Sigmoid colon (tissue), 7 donors: ENCODE results near the gene HDAC4. TPM values are rescaled to one million over a fixed set of nuclear protein-coding genes. Genes with fewer than 3 reads are reported as not detected.

Experiments
- DNase-seq: peaks from one replicate; pipeline ENCODE4 v3.0.0-alpha.2; 2019
- H3K27ac ChIP-seq, 4 donors: fragments of 200-600 bp; sonication (generic); one replicate each; pipeline ENCODE4 v1.5.1; 2016 to 2019; ENCODE audit warnings: mild to moderate bottlenecking in 1 of 4
- H3K27me3 ChIP-seq, 3 donors: fragments of 200-600 bp; sonication (generic); one replicate each; pipeline ENCODE4 v1.5.1; 2019; ENCODE audit warnings: mild to moderate bottlenecking in 1 of 3
- H3K36me3 ChIP-seq, 4 donors: fragments of 200-600 bp; sonication (generic); one replicate each; pipeline ENCODE4 v1.5.1; 2016 to 2019
- H3K4me1 ChIP-seq, 4 donors: fragments of 200-600 bp; sonication (generic); one replicate each; pipeline ENCODE4 v1.5.1; 2017 to 2019
- H3K4me3 ChIP-seq, 4 donors: fragments of 200-600 bp; sonication (generic); one replicate each; pipeline ENCODE4 v1.5.1; 2017 to 2019; ENCODE audit warnings: mild to moderate bottlenecking in 2 of 4, moderate library complexity in 1 of 4
- H3K9me3 ChIP-seq, 4 donors: fragments of 200-600 bp in 3 of 4; sonication (generic) in 3 of 4; one replicate each; pipeline versions ENCODE4 v1.5.1 to v1.6.1; 2013 to 2019
- EP300 ChIP-seq, 4 donors: sonication (generic); formaldehyde crosslinking; IDR thresholded peaks; one replicate each; pipeline ENCODE4 v1.6.1; 2017; ENCODE audit warnings: antibody characterized with exemption in 4 of 4
- POLR2A ChIP-seq, 2 donors: fragments of 450-650 bp; IDR thresholded peaks; one replicate each; pipeline ENCODE4 v1.6.1; 2016; ENCODE audit warnings: antibody characterized with exemption in 2 of 2, mild to moderate bottlenecking in 2 of 2, moderate library complexity in 2 of 2
- POLR2AphosphoS5 ChIP-seq, 4 donors: sonication (generic); formaldehyde crosslinking; IDR thresholded peaks; one replicate each; pipeline ENCODE4 v1.6.1; 2017; ENCODE audit warnings: antibody characterized with exemption in 4 of 4
- WGBS, 2 donors: extraction: QIAGEN DNeasy Blood & Tissue Kit; methylation state at CpG; one replicate each; pipeline ENCODE4 v1.1.7; 2013; 5-methylcytosine and 5-hydroxymethylcytosine counted together
- intact Hi-C: fragments of 100-400 bp; cut with DNase I; formaldehyde crosslinking; loops from one replicate; pipeline ENCODE4 v1.15.1; 2023
- polyA plus RNA-seq, 3 donors: library from polyadenylated mRNA; stranded (reverse); fragments of 200-250 nt; gene quantifications; one replicate each; pipeline ENCODE4 v1.2.3, GENCODE V29; 2013
- total RNA-seq, 4 donors: library from RNA; depleted of rRNA; stranded (reverse); fragments of >200 nt; gene quantifications; one replicate each; pipeline ENCODE4 v1.1.0, GENCODE V29; 2016
- TF ChIP-seq, protein P1 (sequence below), 4 experiments: fragments of 450-650 bp in 3 of 4; fragments of 200-600 bp in 1 of 4; IDR thresholded peaks; one replicate each; pipeline ENCODE4 v1.5.1; 2016 to 2019; ENCODE audit warnings: antibody characterized with exemption in 4 of 4, mild to moderate bottlenecking in 3 of 4, moderate library complexity in 2 of 4
- donor health status: healthy with polysubstance abuse.
- donor health status: Bipolar disorder and iron deficiency.
- donor health status: healthy.

Gene HDAC4
- total and polyA plus RNA-seq, 7 donors = 1.8 to 196 (median 77.0) TPM

DNA sequence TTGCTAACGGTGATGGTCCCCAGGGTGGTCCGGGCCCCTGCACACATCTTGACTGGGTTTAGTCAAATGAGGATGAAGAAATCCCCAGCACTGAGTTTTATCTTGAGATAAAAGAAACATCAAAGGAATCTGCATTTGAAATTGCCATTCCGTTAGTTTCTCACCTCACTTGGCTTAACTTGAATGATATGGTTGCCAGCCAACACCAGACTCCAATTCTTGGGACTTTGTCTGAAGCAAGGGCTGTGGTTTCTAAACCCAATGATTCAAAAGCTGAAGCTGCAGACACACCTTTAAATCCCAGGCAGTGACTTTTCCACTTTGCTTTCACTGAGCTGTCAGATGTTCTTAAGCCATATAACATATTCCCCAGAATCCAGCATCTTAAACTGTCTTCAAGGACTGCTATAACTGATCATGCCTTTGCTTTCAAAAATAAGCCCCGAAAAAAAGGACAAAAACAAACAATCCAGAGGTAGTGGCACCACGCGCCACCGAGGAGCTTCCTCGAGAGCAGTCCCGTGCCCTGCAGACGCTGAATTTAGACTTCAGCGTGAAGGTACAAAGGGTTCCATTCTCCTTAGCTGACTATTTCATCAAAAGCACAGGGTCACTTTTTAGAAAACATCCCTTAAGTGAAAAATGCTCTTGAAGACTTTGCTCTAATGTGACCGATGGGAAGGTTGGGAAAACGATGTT, 189.3 kb downstream of the HDAC4 start:
- Histone ChIP-seq H3K4me1 (peaks cover 0 to 91% (median 63%) of the 10 kb centered on the region in 4 donors), H3K4me3 (no peak overlapping the region), H3K27ac (peak overlapping the region in 3 of 4 donors; percentile 29 to 70 (median 64)), H3K27me3 (no peaks in the 10 kb centered on the region), H3K9me3 (no peaks in the 10 kb centered on the region), H3K36me3 (no peaks in the 10 kb centered on the region)
- WGBS, 2 donors = 85 to 89% methylated on average over 13 of the region's 13 CpGs
- intact Hi-C loops = no loop called here
- TF ChIP-seq POLR2A (IDR thresholded peaks at IDR 0.05) = no peak
- peak in 1 of 4 donors; percentile 9 for TF ChIP-seq POLR2AphosphoS5 (IDR thresholded peaks at IDR 0.05)
- peak; percentile 57 for DNase-seq

DNA sequence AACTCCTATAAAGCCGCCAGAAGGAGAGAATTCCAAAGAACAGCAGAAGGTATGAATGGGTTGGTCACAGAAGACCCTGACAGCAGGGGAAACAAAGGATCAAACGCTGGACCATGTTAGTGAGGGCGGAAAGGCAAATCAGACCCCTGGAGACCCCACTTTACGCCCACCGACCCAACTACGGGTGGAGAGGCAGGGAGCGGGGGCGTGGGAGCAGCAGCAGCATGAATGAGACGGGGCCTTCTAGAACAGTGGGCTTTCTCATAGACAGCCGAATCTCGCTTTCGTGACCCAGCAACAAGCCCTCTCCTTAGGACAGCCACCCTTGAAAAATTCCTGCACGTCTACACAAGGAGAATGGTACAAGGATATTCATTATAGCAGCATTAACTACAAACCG, 191.0 kb downstream of the HDAC4 start:
- 94% methylated on average over 14 of the region's 14 CpGs for WGBS, 2 donors

DNA sequence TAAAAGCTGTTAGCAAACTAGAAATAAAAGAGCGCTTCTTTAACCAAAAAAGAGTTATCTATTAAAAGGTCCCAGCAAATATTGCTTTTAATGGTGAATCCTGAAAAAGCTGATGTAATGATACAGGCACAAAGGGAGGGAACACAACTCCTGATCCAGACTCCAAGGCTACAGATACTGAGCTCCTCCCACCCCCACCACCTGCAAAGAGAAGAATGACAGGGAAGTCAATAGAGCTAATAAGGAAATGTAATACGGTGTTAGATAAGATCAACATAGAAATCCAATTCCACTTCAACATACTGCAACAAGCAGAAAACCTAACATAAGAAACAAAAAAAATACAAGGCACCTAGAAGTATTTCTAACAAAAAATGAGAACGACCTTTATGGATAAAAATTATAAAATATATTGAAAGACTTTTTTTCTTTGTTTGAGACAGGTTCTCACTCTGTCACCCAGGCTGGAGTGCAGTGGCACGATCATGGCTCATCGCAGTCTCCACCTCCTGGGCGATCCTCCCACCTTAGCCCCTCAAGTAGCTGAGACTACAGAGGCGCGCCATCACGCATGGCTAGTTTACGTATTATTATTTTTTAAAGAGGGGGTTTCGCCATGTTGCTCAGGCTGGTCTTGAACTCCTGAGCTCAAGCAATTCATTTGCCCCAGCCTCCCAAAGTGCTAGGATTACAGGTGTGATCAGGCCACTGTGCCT, 192.2 kb downstream of the HDAC4 start:
- no peaks in the 10 kb centered on the region for H3K9me3 ChIP-seq
- no peak for TF ChIP-seq POLR2A (IDR thresholded peaks at IDR 0.05)
- TF ChIP-seq, protein P1, sequence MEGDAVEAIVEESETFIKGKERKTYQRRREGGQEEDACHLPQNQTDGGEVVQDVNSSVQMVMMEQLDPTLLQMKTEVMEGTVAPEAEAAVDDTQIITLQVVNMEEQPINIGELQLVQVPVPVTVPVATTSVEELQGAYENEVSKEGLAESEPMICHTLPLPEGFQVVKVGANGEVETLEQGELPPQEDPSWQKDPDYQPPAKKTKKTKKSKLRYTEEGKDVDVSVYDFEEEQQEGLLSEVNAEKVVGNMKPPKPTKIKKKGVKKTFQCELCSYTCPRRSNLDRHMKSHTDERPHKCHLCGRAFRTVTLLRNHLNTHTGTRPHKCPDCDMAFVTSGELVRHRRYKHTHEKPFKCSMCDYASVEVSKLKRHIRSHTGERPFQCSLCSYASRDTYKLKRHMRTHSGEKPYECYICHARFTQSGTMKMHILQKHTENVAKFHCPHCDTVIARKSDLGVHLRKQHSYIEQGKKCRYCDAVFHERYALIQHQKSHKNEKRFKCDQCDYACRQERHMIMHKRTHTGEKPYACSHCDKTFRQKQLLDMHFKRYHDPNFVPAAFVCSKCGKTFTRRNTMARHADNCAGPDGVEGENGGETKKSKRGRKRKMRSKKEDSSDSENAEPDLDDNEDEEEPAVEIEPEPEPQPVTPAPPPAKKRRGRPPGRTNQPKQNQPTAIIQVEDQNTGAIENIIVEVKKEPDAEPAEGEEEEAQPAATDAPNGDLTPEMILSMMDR (IDR thresholded peaks at IDR 0.05) = no peak
- TF ChIP-seq POLR2AphosphoS5 (IDR thresholded peaks at IDR 0.05) = no peak
- TF ChIP-seq EP300 (IDR thresholded peaks at IDR 0.05) = no peak
- 80 to 91% methylated on average over 11 of the region's 11 CpGs for WGBS, 2 donors
- no peak for DNase-seq
- H3K27me3 ChIP-seq = no peaks in the 10 kb centered on the region
- peaks cover 0 to 91% (median 52%) of the 10 kb centered on the region in 4 donors for H3K4me1 ChIP-seq
- no peaks in the 10 kb centered on the region for H3K36me3 ChIP-seq
- H3K27ac ChIP-seq = no peak overlapping the region
- no peak overlapping the region for H3K4me3 ChIP-seq
- intact Hi-C loops = no loop called here

More for the DNA sequence above, 191.0 kb downstream of the HDAC4 start:
- Histone ChIP-seq H3K36me3 (no peaks in the 10 kb centered on the region), H3K9me3 (no peaks in the 10 kb centered on the region), H3K4me3 (no peak overlapping the region), H3K27ac (peak overlapping the region in 2 of 4 donors; percentile 21 to 64), H3K27me3 (no peaks in the 10 kb centered on the region), H3K4me1 (peaks cover 0 to 91% (median 55%) of the 10 kb centered on the region in 4 donors)
- no peak for TF ChIP-seq EP300 (IDR thresholded peaks at IDR 0.05)
- TF ChIP-seq POLR2AphosphoS5 (IDR thresholded peaks at IDR 0.05) = no peak
- TF ChIP-seq, protein P1 (IDR thresholded peaks at IDR 0.05) = no peak
- no peak for TF ChIP-seq POLR2A (IDR thresholded peaks at IDR 0.05)
- intact Hi-C loops = no loop called here
- DNase-seq = peak; percentile 60

DNA sequence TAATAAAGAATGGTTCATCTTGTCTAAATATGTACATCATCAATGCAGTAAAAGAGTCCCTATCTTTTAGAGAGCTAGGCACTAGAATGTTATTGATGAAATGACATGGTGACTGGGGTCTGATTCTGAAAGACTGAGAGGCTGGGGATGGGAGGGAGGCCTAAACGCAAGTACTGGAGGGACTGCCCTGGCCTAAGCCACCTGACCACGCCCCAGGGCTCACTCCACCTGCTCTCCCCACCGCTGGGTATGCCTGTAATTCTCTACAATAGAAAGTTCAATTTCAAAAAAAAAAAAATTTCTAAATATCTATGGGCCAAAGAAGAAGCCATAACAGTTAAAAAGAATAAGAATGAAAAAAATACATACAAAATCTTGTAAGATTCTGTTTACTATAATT, 194.0 kb downstream of the HDAC4 start:
- WGBS, 2 donors = 67 to 94% methylated on average over 3 of the region's 3 CpGs
- intact Hi-C loops = no loop called here
- H3K27ac ChIP-seq = no peak overlapping the region
- H3K27me3 ChIP-seq = no peaks in the 10 kb centered on the region
- DNase-seq = peak; percentile 57
- no peaks in the 10 kb centered on the region for H3K36me3 ChIP-seq
- TF ChIP-seq EP300 (IDR thresholded peaks at IDR 0.05) (no peak), POLR2A (IDR thresholded peaks at IDR 0.05) (no peak), POLR2AphosphoS5 (IDR thresholded peaks at IDR 0.05) (no peak)
- TF ChIP-seq, protein P1 (IDR thresholded peaks at IDR 0.05) = no peak
- no peaks in the 10 kb centered on the region for H3K9me3 ChIP-seq
- no peak overlapping the region for H3K4me3 ChIP-seq
- H3K4me1 ChIP-seq = peaks cover 0 to 91% (median 44%) of the 10 kb centered on the region in 4 donors

DNA sequence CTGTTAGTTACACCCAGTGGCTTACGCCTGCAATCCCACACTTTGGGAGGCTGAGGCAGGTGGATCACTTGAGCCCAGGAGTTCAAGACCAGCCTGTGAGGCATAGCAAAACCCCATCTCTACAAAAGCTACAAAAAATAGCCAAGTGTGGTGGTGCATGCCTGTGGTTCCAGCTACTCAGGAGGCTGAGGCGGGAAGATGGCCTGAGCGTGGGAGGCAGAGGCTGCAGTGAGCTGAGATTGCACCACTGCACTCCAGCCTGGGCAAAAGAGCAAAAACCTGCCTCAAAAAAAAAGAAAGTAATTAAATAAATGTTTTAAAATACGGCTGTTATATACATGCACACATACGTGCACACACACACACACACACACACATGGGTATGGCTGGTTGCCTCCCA, 194.8 kb downstream of the HDAC4 start:
- WGBS, 2 donors = 97 to 98% methylated on average over 5 of the region's 5 CpGs
- H3K9me3 ChIP-seq = no peaks in the 10 kb centered on the region
- intact Hi-C loops = no loop called here

More for the DNA sequence above, 194.8 kb downstream of the HDAC4 start:
- no peaks in the 10 kb centered on the region for H3K27me3 ChIP-seq
- peaks cover 0 to 91% (median 44%) of the 10 kb centered on the region in 4 donors for H3K4me1 ChIP-seq
- TF ChIP-seq, protein P1 (IDR thresholded peaks at IDR 0.05) = no peak
- no peak for TF ChIP-seq POLR2AphosphoS5 (IDR thresholded peaks at IDR 0.05)
- TF ChIP-seq EP300 (IDR thresholded peaks at IDR 0.05) = no peak
- TF ChIP-seq POLR2A (IDR thresholded peaks at IDR 0.05) = no peak
- H3K27ac ChIP-seq = no peak overlapping the region
- no peaks in the 10 kb centered on the region for H3K36me3 ChIP-seq
- DNase-seq = no peak
- H3K4me3 ChIP-seq = no peak overlapping the region
